Pulmonary artery endothelial cell (primary cell): ENCODE results near the gene RAB3IP. TPM values are rescaled to one million over a fixed set of nuclear protein-coding genes. Genes with fewer than 3 reads are reported as not detected.
A peak's percentile ranks its signal among the peaks of the same experiment; 100 is the strongest.

ENCODE experiments used
- DNase-seq: peaks from one replicate; pipeline ENCODE4 v3.0.0-alpha.2; 2011; ENCODE audit warnings: low read depth, low spot score
- total RNA-seq: library from RNA; depleted of rRNA; stranded (reverse); fragments of >200 nt; gene quantifications from 2 replicates; pipeline ENCODE4 v1.2.3, GENCODE V29; 2014

Gene RAB3IP
- total RNA-seq = 19.7 and 38.8 TPM in 2 replicates

GRCh38 chr12:69738351-69739286, at the start of gene RAB3IP:
Gene RAB3IP, plus strand, starts transcription at chr12:69738860. Its CDS starts 16,549 bp downstream, at chr12:69755409.
- DNase-seq = peak; percentile 29

- DNase-seq = no peak
These were observed 49.0 kb upstream of the RAB3IP start for GRCh38 chr12:69689638-69690037.

GRCh38 chr12:69694123-69694522, 44.5 kb upstream of the RAB3IP start:
- DNase-seq = no peak

GRCh38 chr12:69698054-69698453, 40.6 kb upstream of the RAB3IP start:
- no peak for DNase-seq

- no peak for DNase-seq
These were observed 39.7 kb upstream of the RAB3IP start, which contains the start of gene BEST3 for GRCh38 chr12:69698769-69699540. Gene BEST3, minus strand, starts transcription at chr12:69699303. Its CDS starts 1,505 bp downstream, at chr12:69697798.

GRCh38 chr12:69701826-69702225, 36.8 kb upstream of the RAB3IP start:
- no peak for DNase-seq

GRCh38 chr12:69703146-69703642, 35.5 kb upstream of the RAB3IP start:
- DNase-seq = no peak

GRCh38 chr12:69704357-69704756, 34.3 kb upstream of the RAB3IP start:
- no peak for DNase-seq

GRCh38 chr12:69708649-69709048, 30.0 kb upstream of the RAB3IP start:
- no peak for DNase-seq

- DNase-seq = no peak
These were observed 25.8 kb upstream of the RAB3IP start for GRCh38 chr12:69712826-69713225.

- no peak for DNase-seq
These were observed 24.1 kb upstream of the RAB3IP start for GRCh38 chr12:69714542-69714941.

GRCh38 chr12:69719336-69720316, 19.0 kb upstream of the RAB3IP start:
- no peak for DNase-seq

GRCh38 chr12:69720750-69721149, 17.9 kb upstream of the RAB3IP start:
- no peak for DNase-seq

- DNase-seq = no peak
These were observed 11.7 kb upstream of the RAB3IP start for GRCh38 chr12:69726922-69727321.

- DNase-seq = no peak
These were observed 6.6 kb upstream of the RAB3IP start for GRCh38 chr12:69732088-69732487.

GRCh38 chr12:69733638-69734037, 5.0 kb upstream of the RAB3IP start:
- no peak for DNase-seq

- DNase-seq = no peak
These were observed 879 bp downstream of the RAB3IP start for GRCh38 chr12:69739287-69740191.

GRCh38 chr12:69744109-69744508, 5.4 kb downstream of the RAB3IP start:
- DNase-seq = no peak

GRCh38 chr12:69751476-69751875, 12.8 kb downstream of the RAB3IP start:
- no peak for DNase-seq

- no peak for DNase-seq
These were observed 16.6 kb downstream of the RAB3IP start for GRCh38 chr12:69755302-69755701.
